NOMO-1 treated with dmso at 0.1 percent for 144 hours (cell line): ENCODE results near the gene ATP1A3.

Experiments used
- DNase-seq: peaks from one replicate; lab custom pipeline; 2025; ENCODE audit not compliant: unreplicated experiment; lab: John Stamatoyannopoulos, UW

Gene ATP1A3

DNA sequence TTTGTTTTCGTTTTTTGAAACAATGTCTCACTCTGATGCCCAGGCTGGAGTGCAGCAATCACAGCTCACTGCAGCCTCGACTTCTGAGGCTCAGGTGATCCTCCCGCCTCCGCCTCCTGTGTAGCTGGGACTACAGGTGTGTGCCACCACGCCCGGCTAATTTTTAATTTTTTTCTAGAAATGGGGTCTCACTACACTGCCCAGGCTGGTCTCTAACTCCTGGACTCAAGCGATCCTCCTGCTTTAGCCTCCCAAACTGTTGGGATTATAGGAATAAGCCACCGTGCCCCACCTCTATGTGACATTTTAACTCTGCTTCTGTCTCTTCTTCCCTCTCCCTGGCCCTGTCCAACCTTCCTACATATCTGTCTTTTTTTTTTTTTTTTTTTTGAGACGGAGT lies 5.1 kb downstream of the ATP1A3 start:
- no peak for DNase-seq

DNA sequence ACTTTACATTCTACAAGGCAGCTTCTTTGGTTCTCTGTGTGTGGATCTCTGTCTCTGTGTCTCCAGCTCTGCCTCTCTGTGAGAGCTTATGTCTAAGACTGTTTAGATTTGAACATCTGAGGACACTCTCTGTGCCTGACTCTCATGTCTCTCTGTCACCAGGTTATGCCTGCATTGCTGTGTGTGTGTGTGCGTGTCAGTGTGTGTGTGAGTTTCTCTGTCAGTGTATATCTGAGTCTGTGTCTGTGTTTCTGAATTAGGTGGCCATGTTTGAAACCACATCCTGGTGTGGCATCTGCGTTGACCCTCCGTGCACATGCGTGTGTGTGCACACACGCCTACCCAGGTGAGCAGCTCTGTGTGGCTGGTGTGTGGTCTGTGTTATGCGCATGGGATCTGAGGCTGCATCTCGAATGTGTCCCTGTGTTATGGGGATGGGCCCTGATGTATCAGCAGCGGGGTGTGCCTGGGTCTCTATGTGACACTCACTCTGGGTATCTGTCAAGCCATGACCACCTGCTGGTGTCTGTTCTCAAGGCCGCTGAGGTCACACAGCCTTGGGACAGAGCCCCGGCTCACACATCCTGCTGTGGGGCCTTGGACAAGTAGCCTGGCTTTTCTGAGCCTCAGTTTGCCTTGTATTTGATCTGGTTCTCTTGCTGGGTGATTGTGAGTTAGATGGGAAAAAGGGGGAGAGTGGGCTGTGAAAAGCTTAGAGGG lies 6.7 kb downstream of the ATP1A3 start:
- no peak for DNase-seq

DNA sequence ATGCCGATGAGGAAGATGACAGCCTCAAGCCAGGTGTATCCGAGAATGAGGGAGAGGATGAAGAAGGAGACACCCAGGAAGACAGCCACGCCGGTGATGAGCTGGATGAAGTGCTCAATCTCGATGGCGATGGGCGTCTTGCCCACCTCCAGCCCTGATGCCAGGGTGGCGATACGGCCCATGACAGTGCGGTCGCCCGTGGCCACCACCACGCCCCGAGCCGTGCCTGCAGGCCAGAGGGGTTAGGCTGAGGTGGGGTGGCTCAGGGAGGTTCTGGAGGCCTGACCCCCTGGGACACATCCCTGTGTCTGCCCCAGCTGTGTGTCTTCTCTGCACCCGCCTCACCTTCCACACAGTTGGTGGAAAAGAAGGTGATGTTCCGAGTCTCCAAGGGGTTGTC lies 9.1 kb downstream of the ATP1A3 start:
- DNase-seq = no peak

DNA sequence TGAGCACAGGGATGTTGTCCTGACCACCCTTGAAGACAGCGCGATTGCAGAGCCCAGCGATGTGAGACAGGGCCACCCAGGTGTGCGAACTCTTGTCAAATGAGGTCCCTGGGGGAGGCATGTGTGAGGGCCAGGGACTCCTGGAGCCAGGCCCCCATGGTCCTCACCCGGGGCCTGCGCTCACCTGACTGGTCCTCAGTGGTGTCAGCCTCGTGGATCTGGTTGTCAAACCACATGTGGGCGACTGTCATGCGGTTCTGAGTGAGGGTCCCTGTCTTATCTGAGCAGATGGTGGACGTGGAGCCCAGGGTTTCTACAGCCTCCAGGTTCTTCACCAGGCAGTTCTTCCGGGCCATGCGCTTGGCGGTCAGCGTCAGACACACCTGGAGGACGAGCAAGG lies 12.3 kb downstream of the ATP1A3 start:
- no peak for DNase-seq

DNA sequence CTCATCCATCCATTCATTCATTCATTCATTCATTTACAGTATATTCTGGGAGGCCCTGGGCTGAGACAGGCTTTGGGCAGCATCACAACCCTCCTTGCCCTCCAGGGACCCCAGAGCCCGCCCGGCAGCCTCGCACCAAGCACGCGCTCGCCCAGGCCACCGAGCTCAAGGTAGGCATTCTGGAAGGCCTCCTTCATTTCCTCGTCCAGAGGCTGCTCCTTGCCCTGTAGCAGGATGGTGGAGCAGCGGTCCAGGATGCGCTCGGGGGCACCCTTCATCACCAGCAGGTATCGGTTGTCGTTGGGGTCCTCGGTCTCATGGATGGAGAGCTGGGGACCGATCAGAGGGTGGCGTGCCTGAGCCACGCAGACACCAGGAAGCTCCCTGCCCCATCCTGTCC lies 15.6 kb downstream of the ATP1A3 start:
- DNase-seq = no peak

DNA sequence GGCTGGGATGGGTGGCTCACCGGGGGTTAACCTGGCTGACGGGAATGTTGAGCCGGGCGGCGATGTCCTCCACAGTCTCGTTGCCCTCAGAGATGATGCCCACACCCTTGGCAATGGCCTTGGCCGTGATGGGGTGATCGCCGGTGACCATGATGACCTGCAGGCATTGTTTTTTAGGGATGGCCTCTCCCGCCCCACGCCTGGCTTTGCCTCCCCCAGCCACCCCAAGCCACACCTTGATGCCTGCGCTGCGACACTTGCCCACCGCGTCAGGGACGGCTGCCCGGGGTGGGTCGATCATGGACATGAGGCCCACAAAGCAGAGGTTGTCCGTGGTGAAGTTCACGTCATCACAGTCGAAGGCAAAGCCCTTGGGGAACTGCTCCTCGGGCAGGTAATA lies 16.1 kb downstream of the ATP1A3 start:
- no peak for DNase-seq

DNA sequence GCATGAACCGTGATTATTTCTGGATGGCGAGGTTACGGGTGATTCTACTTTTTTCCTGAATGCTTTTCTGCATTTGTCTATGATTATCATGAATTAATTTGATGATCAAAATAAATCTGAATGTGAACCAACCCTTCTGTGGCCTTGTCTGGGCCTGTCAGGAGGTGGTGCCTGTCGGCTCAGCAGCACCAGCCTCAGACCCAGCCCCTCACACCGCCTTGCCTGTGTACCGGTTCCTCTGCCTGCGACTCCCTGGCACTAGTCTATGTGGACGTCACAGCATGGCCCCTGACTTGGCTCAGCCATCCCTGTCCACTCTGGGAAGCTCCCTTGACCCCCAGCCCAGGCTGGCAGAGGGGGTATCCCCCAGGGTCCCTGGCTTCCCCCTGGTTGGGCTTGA lies 19.4 kb downstream of the ATP1A3 start:
- DNase-seq = no peak

DNA sequence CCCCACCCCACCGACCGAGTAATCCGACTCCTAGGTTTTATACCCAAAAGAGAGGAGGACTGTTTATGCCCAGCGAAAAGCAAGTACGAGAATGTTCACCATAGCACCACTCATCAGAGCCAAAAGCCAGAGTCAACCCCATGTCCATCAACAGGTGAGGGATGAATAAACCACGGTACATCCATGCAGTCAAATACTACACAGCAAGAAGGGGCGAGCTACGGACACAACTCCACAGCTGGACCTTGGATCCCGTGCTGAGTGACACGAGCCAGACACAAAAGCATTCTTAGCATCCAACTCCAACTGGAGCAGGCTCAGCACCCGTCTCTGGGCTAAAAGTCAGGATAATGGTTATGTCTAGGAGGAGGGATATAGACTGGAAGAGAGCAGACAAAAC lies 22.7 kb downstream of the ATP1A3 start:
- DNase-seq = no peak

DNA sequence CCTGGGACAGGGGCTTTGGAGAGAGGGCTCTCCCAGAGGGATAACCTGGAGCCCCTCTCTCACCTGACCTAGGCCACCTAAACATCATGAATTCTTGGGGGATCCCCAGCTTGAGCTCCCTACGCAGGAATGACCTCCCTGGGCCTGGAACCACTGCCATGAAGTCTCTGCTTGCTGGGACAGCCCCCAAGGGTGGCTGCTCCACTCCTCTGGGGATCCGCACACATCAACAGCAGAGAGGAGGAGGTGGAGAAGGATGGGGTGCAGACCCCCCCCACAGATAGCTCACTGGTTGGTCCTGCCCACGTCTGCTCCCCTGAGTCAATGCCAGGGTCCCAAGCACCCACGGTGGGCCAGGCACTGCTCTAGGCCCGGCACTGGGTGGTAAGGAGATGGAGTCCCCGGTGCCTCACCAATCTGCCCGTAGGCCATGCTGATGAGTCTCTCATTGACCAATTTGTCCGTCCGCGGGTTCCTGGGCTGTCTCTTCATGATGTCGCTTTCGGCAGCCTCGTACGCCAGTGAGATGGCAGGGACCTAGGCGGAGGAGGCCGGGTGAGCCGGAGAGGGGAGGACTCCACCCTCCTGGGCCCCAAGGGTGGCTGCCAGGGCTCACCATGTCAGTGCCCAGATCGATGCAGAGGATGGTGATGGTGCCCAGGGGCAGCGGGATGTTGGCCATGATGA lies 24.1 kb downstream of the ATP1A3 start:
- DNase-seq = no peak

DNA sequence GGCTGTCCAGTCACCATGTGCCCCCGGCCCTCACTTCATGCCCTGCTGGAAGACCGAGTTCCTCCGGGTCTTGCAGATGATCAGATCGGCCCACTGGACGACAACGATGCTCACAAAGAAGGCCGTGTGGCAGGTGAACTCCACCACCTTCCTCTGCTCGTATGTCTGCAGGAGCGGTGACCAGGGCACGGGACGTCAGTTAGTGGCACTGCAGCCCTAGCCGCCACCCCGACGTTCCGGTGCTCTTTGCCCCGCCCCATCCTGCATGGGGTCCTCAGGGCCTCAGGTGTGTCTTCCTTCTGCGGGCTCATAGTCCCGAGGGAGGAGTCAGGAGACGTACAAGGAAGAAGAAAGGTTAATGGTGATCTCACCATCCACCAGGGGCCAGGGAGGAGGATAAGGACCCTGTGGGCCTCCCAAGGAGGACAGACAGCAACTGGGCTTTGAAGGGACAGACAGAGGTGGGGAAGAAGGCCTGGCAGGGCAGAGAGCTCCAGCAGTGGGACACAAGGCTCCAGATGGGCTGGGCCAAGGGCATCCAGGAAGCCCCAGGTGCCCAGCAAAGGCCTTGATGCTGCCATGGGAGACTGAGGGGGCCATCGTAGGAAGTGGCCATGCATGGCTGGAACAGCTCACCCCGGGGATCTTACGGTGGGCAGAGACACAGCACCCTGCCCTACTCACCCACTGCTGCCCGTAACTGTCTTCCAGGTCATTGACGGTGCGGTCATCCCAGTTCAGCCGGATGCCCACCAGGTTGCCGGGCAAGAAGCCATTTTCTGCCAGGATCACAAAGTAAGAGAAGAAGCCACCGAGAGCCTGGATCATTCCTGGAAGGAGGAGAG lies 25.1 kb downstream of the ATP1A3 start:
- no peak for DNase-seq

DNA sequence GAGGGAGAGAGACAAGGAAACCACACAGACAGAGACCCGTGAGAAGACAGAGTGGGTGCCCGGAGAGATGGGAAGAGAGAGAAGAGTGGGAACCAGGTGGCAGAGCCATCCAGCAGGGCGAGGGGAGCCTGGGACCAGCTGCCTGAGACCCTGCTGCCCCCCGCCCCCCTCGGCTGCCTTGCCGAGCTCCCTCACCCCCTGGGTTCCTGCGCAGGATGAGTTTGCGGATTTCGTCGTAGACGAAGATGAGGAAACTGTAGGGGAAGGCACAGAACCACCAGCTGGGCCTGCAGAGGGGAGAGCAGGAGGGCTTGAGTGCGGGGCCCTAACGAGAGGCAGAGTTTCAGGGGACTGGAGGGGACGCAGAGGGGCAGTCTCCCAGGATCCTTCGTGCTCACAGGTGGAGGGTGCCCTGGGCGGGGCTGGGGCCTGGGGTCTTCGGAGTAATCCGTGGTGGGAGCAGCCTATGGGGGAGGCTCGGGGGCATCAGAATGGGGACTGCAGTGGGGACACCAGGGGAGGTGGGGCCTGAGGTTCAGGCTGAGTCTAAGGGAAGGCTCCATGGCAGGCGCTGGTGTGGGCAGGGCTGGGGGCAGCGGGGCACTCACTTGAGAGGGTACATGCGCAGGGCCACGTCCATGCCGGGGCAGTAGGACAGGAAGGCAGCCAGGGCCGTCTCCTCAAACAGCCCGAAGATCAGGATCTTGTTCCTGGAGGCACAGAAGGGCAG lies 26.8 kb downstream of the ATP1A3 start:
- no peak for DNase-seq

DNA sequence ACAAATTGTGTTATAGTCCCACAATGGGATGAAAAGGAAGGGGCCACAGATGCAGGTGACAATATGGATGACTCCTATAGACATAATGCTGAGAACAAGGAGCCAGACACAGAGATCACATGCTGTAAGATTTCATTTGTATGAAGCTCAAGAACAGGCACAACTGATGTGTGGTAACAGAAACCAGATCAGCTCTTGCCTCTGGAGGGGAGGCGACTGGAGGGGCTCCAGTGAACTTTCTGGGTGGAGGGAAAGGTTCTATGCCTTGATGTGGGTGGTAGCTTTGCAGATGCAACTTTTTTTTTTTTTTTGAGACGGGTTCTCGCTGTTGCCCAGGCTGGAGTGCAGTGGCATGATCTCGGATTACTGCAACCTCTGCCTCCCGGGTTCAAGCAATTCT lies 28.9 kb downstream of the ATP1A3 start:
- DNase-seq = no peak

DNA sequence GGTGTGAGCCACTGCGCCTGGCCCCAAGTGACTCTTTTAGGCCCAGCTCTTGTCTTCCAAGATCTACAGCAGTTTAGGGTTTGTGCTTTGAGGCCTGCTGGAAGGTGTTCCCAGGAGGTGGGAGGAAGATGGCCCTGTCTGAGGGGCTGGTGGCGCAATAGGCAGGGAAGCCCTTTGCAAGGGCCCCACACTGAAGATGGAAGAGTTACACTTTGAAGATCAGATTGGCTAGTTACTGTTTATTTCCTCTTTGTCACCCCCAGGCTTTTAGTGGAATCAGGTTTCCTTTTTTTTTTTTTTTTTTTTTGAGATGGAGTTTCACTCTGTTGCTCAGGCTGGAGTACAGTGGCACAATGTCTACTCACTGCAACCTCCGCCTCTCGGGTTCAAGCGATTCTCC lies 33.1 kb downstream of the ATP1A3 start:
- DNase-seq = no peak

DNA sequence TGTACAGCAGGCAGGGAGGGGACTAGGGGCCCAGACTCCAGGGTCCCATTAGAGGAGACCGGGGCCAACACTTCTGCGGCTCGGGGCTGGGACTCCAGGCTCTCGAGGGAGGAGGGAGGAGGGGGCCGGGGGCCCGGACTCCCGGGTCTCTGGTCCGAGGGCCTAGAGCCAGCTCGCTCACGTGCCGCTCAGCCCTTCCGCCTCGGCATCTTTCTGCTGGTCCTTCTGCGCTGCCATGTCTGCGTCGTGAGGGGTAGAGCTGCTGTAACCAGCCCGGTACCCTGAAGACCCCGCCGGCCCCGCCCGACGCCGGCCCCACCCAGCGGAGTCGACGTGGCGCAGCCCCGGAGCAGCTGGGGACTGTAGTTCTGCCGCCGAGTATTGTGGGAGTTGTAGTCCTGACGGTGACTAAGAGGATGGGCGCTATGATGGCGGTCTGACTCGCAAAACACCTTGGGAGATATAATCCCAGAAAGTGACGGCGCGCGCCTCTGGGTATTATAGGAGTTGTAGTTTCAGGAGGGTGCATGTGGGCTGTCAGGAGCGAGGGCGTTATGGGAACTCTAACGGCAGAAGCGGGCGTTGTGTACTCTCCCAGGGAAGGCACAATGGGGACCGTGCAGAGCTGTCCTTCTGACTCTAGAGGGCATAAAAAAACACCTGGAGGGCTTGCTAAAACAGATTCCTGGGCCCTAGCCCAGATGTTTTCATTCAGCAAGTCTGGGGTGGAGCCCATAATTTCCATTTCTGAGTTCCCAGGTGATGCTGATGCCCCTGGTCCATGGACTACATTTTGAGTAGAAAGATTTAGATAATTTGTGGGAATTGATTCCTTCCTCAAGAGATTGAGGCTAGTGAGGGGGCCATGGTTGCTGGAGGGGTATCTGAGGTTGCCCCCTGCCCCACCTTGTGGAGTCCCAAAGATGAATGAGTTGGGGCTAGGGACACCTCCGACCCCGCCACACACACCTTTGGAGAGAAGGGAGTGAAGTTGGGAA lies 34.7 kb downstream of the ATP1A3 start, which contains the start of gene RABAC1:
TSS of gene RABAC1 (minus strand) at position 266 of the 998 bp plus-strand sequence. CDS start at position 237, 29 bp downstream.
- DNase-seq = peak; percentile 88

DNA sequence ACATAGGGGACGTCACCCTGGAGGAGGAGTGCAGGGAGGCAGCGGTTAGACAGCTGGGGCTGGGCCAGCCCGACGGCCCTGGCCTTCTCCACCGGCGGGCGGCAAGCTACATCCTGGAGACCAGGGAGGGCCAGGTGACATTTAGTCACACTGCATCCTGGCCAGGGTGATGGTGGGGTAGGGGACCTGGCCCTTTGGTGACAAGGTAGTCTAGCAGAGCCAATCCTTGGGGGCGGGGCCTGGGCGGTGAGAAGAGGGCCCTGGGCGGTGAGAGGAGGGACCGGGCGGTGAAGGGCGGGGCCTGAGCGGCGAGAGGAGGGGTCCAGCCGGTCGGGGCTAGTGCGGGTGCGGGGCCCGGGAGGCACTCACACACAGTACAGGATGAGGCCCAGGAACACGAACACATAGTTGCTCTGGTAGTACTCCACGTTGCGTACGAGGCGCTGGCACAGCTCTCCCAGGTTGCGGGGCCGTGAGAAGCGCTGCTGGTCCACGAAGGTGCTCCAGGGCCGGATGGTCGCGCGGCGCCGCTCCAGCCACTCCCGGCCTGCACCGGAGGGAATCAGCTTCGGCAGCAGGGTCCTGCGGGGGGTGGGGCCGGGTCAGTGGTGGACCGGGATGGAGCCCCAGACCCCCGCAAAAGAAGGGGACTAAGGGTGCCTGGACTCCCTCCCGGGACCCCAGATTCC lies 35.5 kb downstream of the ATP1A3 start:
- DNase-seq = peak; percentile 50

DNA sequence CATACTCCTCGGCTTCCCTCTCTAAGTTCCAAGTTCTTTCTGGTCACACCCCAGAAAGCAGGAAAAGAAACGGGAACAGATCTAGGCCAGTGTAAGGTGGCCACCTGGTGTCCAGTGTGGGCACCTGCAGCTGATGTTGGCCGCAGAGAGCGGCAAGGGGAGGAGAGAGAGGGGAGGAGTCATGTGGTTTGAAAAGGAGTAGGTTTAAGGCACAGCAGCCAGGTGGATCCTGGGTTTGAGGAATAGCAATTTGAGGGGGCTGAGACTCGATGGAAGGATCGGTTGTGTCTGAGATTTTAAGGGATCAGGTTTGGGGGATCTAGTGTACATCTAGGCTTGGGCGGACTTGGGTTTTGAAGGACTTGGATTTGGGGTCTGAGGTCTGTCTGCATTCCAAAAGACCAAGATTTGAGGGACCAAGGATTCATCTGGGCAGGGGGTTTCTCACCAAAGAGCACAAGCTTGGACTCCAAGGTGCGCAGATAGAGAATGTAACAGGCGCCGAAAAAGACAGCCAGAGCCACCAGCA lies 36.1 kb downstream of the ATP1A3 start:
- peak; percentile 60 for DNase-seq

DNA sequence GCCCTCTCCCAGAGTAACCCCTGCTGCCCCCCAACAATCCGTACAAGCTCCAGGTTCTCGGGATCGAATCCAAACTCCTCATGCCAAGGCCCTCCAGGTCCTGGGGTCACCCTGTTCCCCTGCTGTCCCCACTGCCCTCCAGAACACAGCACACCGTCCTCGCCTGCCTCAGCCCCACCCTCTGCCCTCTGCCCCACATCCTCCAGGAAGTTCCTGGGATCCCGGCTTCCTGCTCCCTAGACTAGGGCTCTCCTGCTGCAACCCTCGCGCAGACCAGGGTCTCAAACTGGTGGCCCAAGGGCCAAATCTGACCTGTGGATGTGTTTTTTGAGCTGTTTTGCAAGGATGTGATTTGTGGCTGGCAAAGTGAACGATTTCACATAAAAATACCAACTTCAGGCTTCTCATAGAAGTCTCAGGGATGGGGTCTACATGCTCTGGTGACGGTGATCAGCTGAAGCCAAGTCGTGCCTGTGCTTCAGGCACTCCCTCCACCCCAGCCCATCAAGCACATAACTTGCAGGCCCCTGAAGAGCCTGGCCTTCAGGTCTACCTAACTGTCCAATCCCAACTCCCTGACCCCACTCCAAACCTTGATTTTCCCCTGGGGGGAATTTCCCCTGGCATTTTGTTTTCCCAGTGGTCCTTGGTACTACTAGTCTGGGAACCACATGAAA lies 36.7 kb downstream of the ATP1A3 start:
- no peak for DNase-seq

DNA sequence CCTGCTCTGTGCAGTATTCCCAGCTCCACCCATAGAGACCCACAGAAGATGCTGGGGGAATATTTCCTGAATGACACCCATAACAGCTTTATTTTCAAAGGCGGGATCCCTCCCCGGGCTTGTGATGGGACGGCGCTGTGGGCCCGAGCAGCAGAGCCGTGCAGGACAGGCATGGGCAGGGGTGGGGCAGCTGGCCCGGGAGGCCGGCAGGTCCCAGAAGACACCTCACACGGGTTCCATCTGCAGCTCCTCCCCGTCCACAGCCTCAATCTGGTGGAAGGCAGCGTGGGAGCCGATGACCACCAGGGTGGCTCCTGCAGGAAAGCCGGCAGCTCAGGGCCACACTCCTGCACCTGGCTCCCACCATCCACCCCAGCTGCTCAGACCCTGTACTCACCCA lies 37.4 kb downstream of the ATP1A3 start:
- no peak for DNase-seq

DNA sequence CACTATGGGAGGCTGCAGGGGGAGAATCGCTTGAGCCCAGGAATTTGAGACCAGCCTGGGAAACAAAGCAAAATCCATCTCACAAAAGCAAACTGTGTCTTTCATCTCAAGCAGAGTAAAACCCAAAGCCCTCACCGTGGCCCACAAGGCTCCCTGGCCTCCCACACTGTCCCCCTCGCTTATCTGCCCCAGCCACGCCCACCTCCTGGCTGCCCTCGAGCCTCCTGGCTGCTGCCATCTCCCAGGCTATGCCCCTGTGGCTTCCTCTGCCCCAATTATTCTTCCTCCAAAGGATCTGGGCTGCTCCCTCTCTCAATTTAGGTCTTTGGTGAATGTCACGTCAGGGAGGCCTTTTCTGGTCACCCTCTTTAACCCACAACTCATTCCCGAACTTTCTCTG lies 38.5 kb downstream of the ATP1A3 start:
- DNase-seq = no peak
